Measurements from ENCODE around the gene USP36.
"Not testable (repeated sequence)": the region's sequence is repeated elsewhere in the genome, so short reads cannot be mapped to it uniquely, and the experiment has no call there.

Gene USP36

DNA sequence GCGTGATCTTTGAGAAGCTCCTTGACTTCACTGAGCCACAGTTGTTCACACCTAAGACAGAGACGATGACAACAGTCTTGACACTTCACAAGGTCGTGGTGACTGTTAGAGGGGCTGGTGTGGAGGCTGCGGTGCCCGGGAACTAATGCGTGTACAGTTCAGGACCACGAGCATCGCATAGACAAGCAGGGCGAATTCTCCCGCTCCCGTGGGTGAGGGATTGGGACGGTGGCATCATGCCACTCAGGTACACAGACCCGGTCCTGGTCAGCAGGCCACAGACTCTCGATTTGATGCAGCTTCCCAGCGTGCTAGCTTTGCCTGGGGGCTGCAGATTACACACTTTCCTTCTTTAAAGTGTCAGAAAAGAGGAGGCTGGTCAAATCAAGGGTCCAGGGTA is 37.6 kb upstream of the USP36 start:
- H3K4me3 ChIP-seq (ENCODE audit: low read depth, low read length): no peak overlapping the region
- TF ChIP-seq, protein P1, sequence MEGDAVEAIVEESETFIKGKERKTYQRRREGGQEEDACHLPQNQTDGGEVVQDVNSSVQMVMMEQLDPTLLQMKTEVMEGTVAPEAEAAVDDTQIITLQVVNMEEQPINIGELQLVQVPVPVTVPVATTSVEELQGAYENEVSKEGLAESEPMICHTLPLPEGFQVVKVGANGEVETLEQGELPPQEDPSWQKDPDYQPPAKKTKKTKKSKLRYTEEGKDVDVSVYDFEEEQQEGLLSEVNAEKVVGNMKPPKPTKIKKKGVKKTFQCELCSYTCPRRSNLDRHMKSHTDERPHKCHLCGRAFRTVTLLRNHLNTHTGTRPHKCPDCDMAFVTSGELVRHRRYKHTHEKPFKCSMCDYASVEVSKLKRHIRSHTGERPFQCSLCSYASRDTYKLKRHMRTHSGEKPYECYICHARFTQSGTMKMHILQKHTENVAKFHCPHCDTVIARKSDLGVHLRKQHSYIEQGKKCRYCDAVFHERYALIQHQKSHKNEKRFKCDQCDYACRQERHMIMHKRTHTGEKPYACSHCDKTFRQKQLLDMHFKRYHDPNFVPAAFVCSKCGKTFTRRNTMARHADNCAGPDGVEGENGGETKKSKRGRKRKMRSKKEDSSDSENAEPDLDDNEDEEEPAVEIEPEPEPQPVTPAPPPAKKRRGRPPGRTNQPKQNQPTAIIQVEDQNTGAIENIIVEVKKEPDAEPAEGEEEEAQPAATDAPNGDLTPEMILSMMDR (IDR thresholded peaks at IDR 0.05; ENCODE audit: low read depth, low read length, missing control alignments): no peak
- no peak for DNase-seq (ENCODE audit: low read depth)

DNA sequence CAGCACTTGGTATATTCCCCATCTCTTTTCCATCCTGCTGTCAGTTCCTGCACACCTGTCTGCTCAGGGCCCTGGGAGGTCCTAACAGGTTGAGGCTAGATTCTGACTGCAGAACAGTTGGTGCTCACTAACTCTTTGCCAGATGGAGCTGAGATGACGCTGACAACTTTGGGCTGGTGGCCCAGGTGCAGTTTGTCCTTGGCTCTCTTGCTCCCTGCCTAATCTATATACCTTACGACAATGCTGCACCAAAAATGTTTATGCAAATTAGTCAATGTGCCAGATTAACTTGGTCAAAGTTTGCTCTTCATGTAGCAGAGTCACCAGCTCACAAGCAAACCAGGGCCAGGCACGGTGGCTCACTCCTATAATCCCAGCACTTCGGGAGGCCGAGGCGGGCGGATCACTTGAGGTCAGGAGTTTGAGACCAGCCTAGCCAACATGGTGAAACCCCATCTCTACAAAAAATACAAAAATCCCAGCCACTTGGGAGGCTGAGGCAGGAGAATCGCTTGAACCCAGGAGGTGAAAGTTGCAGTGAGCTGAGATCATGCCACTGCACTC is 36.4 kb upstream of the USP36 start:
- not testable (repeated sequence) for H3K4me3 ChIP-seq (ENCODE audit: low read depth, low read length); DNase-seq (ENCODE audit: low read depth)

DNA sequence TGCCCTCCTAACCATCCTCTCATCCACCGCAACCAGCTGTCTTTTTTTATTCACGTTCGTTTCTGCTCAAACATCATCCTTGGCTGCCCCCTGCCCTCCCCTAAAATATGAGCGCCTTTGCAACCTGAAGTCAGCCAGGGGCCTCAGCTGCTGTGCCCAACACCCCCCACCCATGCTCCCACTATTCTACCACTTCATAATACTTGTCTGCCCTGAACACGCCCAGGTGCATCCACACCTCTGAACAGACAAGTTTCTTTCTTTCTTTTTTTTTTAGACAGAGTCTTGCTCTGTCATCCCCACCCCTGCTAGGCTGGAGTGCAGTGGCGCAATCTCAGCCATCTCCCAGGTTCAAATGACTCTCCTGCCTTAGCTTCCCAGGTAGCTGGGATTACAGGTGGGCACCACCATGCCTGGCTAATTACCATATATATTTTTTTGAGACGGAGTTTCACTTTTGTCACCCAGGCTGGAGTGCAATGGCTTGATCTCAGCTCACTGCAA is 35.5 kb upstream of the USP36 start:
- no peak for DNase-seq (ENCODE audit: low read depth)
- TF ChIP-seq, protein P1 (IDR thresholded peaks at IDR 0.05; ENCODE audit: low read depth, low read length, missing control alignments): no peak

DNA sequence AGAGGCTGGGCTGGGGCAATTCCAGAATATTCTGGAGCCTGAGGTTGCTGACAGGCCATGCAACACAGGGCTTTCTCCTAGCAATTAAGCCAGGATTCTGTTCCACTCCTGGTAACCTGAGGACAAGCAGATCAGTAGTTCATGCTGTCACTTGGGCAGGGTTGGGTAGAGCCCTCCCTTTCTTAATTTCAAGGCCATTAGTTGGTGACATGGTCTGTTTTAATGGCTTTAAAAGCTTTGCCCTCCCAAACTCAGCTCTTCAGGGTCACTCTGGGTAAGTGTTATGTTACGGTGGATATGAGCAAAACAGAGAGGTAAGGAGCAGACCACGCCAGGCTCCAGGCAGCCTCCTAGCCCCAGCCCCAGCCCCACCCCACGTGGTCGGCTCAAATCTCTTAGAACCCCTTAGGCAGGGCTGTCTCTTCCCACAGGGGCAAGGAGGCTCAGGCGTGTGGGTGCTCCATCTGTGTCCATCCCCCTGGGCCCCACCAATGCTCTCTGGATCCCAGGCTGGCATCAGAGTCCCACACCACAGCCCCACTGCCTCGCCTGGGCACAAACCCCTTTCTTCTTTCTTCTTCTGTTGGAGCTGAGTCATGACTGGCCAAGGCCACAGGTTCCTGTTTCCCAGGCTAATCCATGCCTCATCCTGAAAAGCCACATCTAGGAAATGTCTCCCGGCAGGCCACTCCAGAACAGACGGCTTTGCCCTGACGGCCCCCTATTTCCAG is 34.9 kb upstream of the USP36 start:
- DNase-seq (ENCODE audit: low read depth): no peak
- no peak overlapping the region for H3K4me3 ChIP-seq (ENCODE audit: low read depth, low read length)
- TF ChIP-seq, protein P1 (IDR thresholded peaks at IDR 0.05; ENCODE audit: low read depth, low read length, missing control alignments): no peak

More for the DNA sequence above, 35.5 kb upstream of the USP36 start:
- no peak overlapping the region for H3K4me3 ChIP-seq (ENCODE audit: low read depth, low read length)

- H3K4me3 ChIP-seq (ENCODE audit: low read depth, low read length): no peak overlapping the region
- DNase-seq (ENCODE audit: low read depth): no peak
- TF ChIP-seq, protein P1 (IDR thresholded peaks at IDR 0.05; ENCODE audit: low read depth, low read length, missing control alignments): no peak
Observed at GRCh38 chr17:78873519-78874340, 33.1 kb upstream of the USP36 start.

- no peak overlapping the region for H3K4me3 ChIP-seq (ENCODE audit: low read depth, low read length)
- DNase-seq (ENCODE audit: low read depth): no peak
- TF ChIP-seq, protein P1 (IDR thresholded peaks at IDR 0.05; ENCODE audit: low read depth, low read length, missing control alignments): no peak
Observed at GRCh38 chr17:78872486-78872885, 31.9 kb upstream of the USP36 start.

DNA sequence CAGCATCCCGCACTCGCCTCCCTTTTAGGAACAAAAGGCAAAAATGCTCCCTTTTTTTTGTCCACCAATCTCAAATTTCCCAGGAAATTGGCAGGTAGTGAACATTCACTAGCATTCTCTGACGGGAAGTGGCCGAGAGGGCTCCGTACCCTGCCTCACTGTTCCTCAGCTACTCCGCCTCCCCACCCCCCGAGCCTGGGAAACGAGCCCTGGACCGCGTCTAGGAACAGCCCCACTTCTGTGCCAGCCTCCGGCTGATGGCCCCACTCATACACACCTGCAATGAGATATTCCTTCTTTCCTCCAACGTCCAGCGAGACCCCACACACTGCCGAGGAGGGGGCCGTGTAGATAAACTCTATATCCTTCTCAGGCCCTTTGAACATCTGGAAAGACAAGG is 30.0 kb upstream of the USP36 start:
- DNase-seq (ENCODE audit: low read depth): no peak
- no peak overlapping the region for H3K4me3 ChIP-seq (ENCODE audit: low read depth, low read length)
- TF ChIP-seq, protein P1 (IDR thresholded peaks at IDR 0.05; ENCODE audit: low read depth, low read length, missing control alignments): no peak
